Fibroblast of lung (primary cell): ENCODE data around the gene STS. TPM values are rescaled to one million over a fixed set of nuclear protein-coding genes. Genes with fewer than 3 reads are reported as not detected.
A peak's percentile ranks its signal among the peaks of the same experiment; 100 is the strongest.

Source experiments
- DNase-seq, 2 donors: peaks; one replicate each; pipeline versions ENCODE4 v3.0.0 to v3.0.0-alpha.2; 2010; ENCODE audit warnings: low read depth in 2 of 2
- H2AFZ ChIP-seq: 2 replicates; pipeline ENCODE4 v1.5.1; 2012; ENCODE audit warnings: low read length, control low read depth, inconsistent platforms
- H3K27ac ChIP-seq: 2 replicates; pipeline ENCODE4 v1.5.1; 2011; ENCODE audit warnings: low read length, control low read depth; ENCODE audit not compliant: insufficient read depth
- H3K27me3 ChIP-seq: 2 replicates; pipeline ENCODE4 v1.5.1; 2011; ENCODE audit warnings: mild to moderate bottlenecking, low read length; ENCODE audit not compliant: control insufficient read depth, insufficient read depth
- H3K36me3 ChIP-seq: 2 replicates; pipeline ENCODE4 v1.5.1; 2011; ENCODE audit warnings: low read length; ENCODE audit not compliant: control insufficient read depth, insufficient read depth
- H3K4me1 ChIP-seq: 2 replicates; pipeline ENCODE4 v1.5.1; 2011; ENCODE audit warnings: low read length; ENCODE audit not compliant: control insufficient read depth, insufficient read depth; ENCODE audit errors: extremely low read depth
- H3K4me2 ChIP-seq: 2 replicates; pipeline ENCODE4 v1.5.1; 2011; ENCODE audit warnings: low read length, control low read depth; ENCODE audit not compliant: insufficient read depth; ENCODE audit errors: extremely low read depth
- H3K4me3 ChIP-seq, 4 experiments: fragments of 200-600 bp in 1 of 4; sonication (generic) in 1 of 4; replicated peaks in 1 of 4; 2 replicates each; pipeline ENCODE4 v1.5.1; 2011 to 2016; ENCODE audit warnings: low read length in 4 of 4, low read depth in 3 of 4, mild to moderate bottlenecking in 3 of 4, control low read depth in 2 of 4, inconsistent platforms in 1 of 4, mixed read lengths in 1 of 4; ENCODE audit not compliant: insufficient read depth in 1 of 4; ENCODE audit errors: control extremely low read depth in 1 of 4
- H3K79me2 ChIP-seq: 2 replicates; pipeline ENCODE4 v1.5.1; 2012; ENCODE audit warnings: mild to moderate bottlenecking, low read length, inconsistent platforms; ENCODE audit not compliant: control insufficient read depth, insufficient read depth
- H3K9ac ChIP-seq: 2 replicates; pipeline ENCODE4 v1.5.1; 2011; ENCODE audit warnings: mild to moderate bottlenecking, low read length, control low read depth; ENCODE audit not compliant: insufficient read depth
- H3K9me3 ChIP-seq: 2 replicates; pipeline ENCODE4 v1.5.1; 2012; ENCODE audit warnings: low read depth, low read length; ENCODE audit not compliant: control insufficient read depth, insufficient read depth
- H4K20me1 ChIP-seq: 2 replicates; pipeline ENCODE4 v1.5.1; 2011; ENCODE audit warnings: low read length; ENCODE audit not compliant: control insufficient read depth, insufficient read depth; ENCODE audit errors: extremely low read depth
- CTCF ChIP-seq, 2 donors: IDR thresholded peaks in 1 of 2; conservative IDR thresholded peaks in 1 of 2; 1 replicate in 1 of 2; 2 replicates in 1 of 2; pipeline ENCODE4 v1.5.1; 2011 to 2012; ENCODE audit warnings: low read length in 2 of 2, control low read depth in 1 of 2, inconsistent platforms in 1 of 2, low read depth in 1 of 2, mild to moderate bottlenecking in 1 of 2
- EZH2 ChIP-seq: IDR thresholded peaks from 2 replicates; pipeline ENCODE4 v1.5.1; 2012; ENCODE audit warnings: low read length, control low read depth, mild to moderate bottlenecking; ENCODE audit errors: missing control alignments
- polyA plus RNA-seq, 2 donors: library from polyadenylated mRNA; depleted of rRNA in 1 of 2; stranded (reverse) in 1 of 2; unstranded in 1 of 2; fragments of >200 nt; gene quantifications; 2 replicates each; pipeline ENCODE4 v1.2.1, GENCODE V29; 2011 to 2012; ENCODE audit warnings: missing spikeins in 1 of 2
- total RNA-seq: library from RNA; depleted of rRNA; stranded (reverse); fragments of >200 nt; gene quantifications from 2 replicates; pipeline ENCODE4 v1.2.1, GENCODE V29; 2014

STS gene
- total and polyA plus RNA-seq, 2 donors (not counting 1 experiment from before 2014, with no cell fraction given) = 5.0 to 13.1 TPM

GRCh38 chrX:7117587-7117986 lies 29.9 kb upstream of the STS start:
- Histone ChIP-seq H3K79me2 (peaks cover 11% of the 10 kb centered on the region), H3K4me1 (peaks cover 4% of the 10 kb centered on the region)
- TF ChIP-seq EZH2 (no peak), CTCF (conservative IDR thresholded peaks at IDR 0.05 in 1 of 2, IDR thresholded peaks at IDR 0.05 in 1 of 2; ENCODE audit: low read depth in 1 of 2, low read length in 2 of 2) (no peak)

GRCh38 chrX:7119950-7120877 lies 27.3 kb upstream of the STS start:
- Histone ChIP-seq H3K27me3 (no peaks in the 10 kb centered on the region), H3K4me3 (no peak overlapping the region), H2AFZ (no peak overlapping the region), H3K27ac (no peak overlapping the region), H3K36me3 (no peaks in the 10 kb centered on the region), H3K4me1 (peaks cover 4% of the 10 kb centered on the region), H3K4me2 (peak overlapping the region; percentile 71), H3K9me3 (no peaks in the 10 kb centered on the region), H4K20me1 (peaks cover 2% of the 10 kb centered on the region), H3K79me2 (peaks cover 10% of the 10 kb centered on the region), H3K9ac (no peak overlapping the region)
- TF ChIP-seq CTCF (conservative IDR thresholded peaks at IDR 0.05 in 1 of 2, IDR thresholded peaks at IDR 0.05 in 1 of 2; ENCODE audit: low read depth in 1 of 2, low read length in 2 of 2) = no peak
- peak; percentile 20 to 83 for DNase-seq

More at GRCh38 chrX:7117587-7117986, 29.9 kb upstream of the STS start:
- no peaks in the 10 kb centered on the region for H3K36me3 ChIP-seq
- H3K27ac ChIP-seq = no peak overlapping the region
- no peaks in the 10 kb centered on the region for H3K27me3 ChIP-seq
- H2AFZ ChIP-seq = no peak overlapping the region
- H3K4me3 ChIP-seq = no peak overlapping the region
- H3K4me2 ChIP-seq = no peak overlapping the region
- no peak overlapping the region for H3K9ac ChIP-seq
- no peak for DNase-seq
- no peaks in the 10 kb centered on the region for H3K9me3 ChIP-seq
- H4K20me1 ChIP-seq = peaks cover 2% of the 10 kb centered on the region

GRCh38 chrX:7120878-7121219 lies 26.7 kb upstream of the STS start:
- H3K27ac ChIP-seq = no peak overlapping the region
- H4K20me1 ChIP-seq = peaks cover 2% of the 10 kb centered on the region
- TF ChIP-seq EZH2 (no peak), CTCF (conservative IDR thresholded peaks at IDR 0.05 in 1 of 2, IDR thresholded peaks at IDR 0.05 in 1 of 2; ENCODE audit: low read depth in 1 of 2, low read length in 2 of 2) (no peak)
- DNase-seq = peak in 1 of 2 donors; percentile 11
- no peak overlapping the region for H3K9ac ChIP-seq
- H3K36me3 ChIP-seq = no peaks in the 10 kb centered on the region
- peaks cover 4% of the 10 kb centered on the region for H3K4me1 ChIP-seq
- H3K27me3 ChIP-seq = no peaks in the 10 kb centered on the region
- no peaks in the 10 kb centered on the region for H3K9me3 ChIP-seq
- H2AFZ ChIP-seq = no peak overlapping the region
- peak overlapping the region; percentile 13 for H3K4me2 ChIP-seq
- peaks cover 10% of the 10 kb centered on the region for H3K79me2 ChIP-seq
- no peak overlapping the region for H3K4me3 ChIP-seq
